PC-9 (cell line): ENCODE data around the gene PHLDB2. TPM values are rescaled to one million over a fixed set of nuclear protein-coding genes. Genes with fewer than 3 reads are reported as not detected.

Experiments used
- BruUV-seq: library from RNA; stranded (reverse); fragments of 400-500 nt; replicated peaks from 2 replicates; lab custom pipeline; 2021; lab: Mats Ljungman, UMichigan
- CTCF ChIA-PET: fragments of 300-600 bp; sonication (Branson Sonifier 250); formaldehyde crosslinking; loops from one replicate; lab custom pipeline; 2022; ENCODE audit warnings: antibody characterized with exemption; lab: Charles Lee
- POLR2A ChIA-PET: fragments of 300-600 bp; sonication (Branson Sonifier 250); formaldehyde crosslinking; loops from one replicate; lab custom pipeline; 2022; ENCODE audit warnings: antibody characterized with exemption; ENCODE audit not compliant: unreplicated experiment; lab: Charles Lee
- DNase-seq, 2 experiments: peaks; one replicate each; pipeline versions ENCODE4 v3.0.0 to v3.0.0-alpha.2; 2015 to 2022; ENCODE audit warnings: mixed read lengths in 1 of 2
- H2AFZ ChIP-seq: fragments of 200-600 bp; sonication (generic); 2 replicates; pipeline ENCODE4 v1.8.1; 2017; ENCODE audit warnings: antibody characterized with exemption
- H3F3A ChIP-seq: fragments of 200-600 bp; sonication (generic); 2 replicates; pipeline ENCODE4 v1.8.1; 2017; ENCODE audit warnings: antibody characterized with exemption, mild to moderate bottlenecking, low read depth; ENCODE audit not compliant: insufficient read depth
- H3K27ac ChIP-seq: fragments of 200-600 bp; sonication (generic); 2 replicates; pipeline ENCODE4 v1.6.1; 2016; ENCODE audit warnings: mixed run types
- H3K27me3 ChIP-seq: fragments of 200-600 bp; sonication (generic); 2 replicates; pipeline ENCODE4 v1.6.1; 2016; ENCODE audit warnings: low read depth, mixed run types; ENCODE audit not compliant: insufficient read depth
- H3K36me3 ChIP-seq: fragments of 200-600 bp; sonication (generic); 2 replicates; pipeline ENCODE4 v1.6.1; 2016; ENCODE audit warnings: low read depth, mixed run types
- H3K4me1 ChIP-seq: fragments of 200-600 bp; sonication (generic); replicated peaks from 2 replicates; pipeline ENCODE4 v1.6.1; 2016; ENCODE audit warnings: mixed run types; ENCODE audit not compliant: insufficient read depth
- H3K4me2 ChIP-seq: fragments of 200-600 bp; sonication (generic); 2 replicates; pipeline ENCODE4 v1.6.1; 2017; ENCODE audit warnings: mixed run types
- H3K4me3 ChIP-seq: fragments of 200-600 bp; sonication (generic); 2 replicates; pipeline ENCODE4 v1.6.1; 2016; ENCODE audit warnings: mixed run types
- H3K79me2 ChIP-seq: fragments of 200-600 bp; sonication (generic); 2 replicates; pipeline ENCODE4 v1.6.1; 2017; ENCODE audit warnings: low read depth, mixed run types
- H3K9me2 ChIP-seq: fragments of 200-600 bp; sonication (generic); 2 replicates; pipeline ENCODE4 v1.8.1; 2017; ENCODE audit warnings: mild to moderate bottlenecking; ENCODE audit not compliant: insufficient read depth
- H3K9me3 ChIP-seq: fragments of 200-600 bp; sonication (generic); 2 replicates; pipeline ENCODE4 v1.8.1; 2016; ENCODE audit warnings: low read depth; ENCODE audit not compliant: insufficient read depth
- H4K20me1 ChIP-seq: fragments of 200-600 bp; sonication (generic); 2 replicates; pipeline ENCODE4 v1.8.1; 2017; ENCODE audit not compliant: insufficient read depth
- EZH2 ChIP-seq: fragments of 200-600 bp; sonication (generic); IDR thresholded peaks from 2 replicates; pipeline ENCODE4 v1.8.0; 2017; ENCODE audit warnings: antibody characterized with exemption, low read depth
- intact Hi-C: fragments of 100-400 bp; cut with micrococcal nuclease; formaldehyde crosslinking; loops from one replicate; pipeline ENCODE4 v1.10.0; 2022; ENCODE audit not compliant: unreplicated experiment
- total RNA-seq: library from RNA; stranded (reverse); gene quantifications from 2 replicates; pipeline ENCODE4 v1.2.3, GENCODE V29; 2021
- TF ChIP-seq, protein P1 (sequence below): fragments of 200-600 bp; sonication (generic); conservative IDR thresholded peaks from 2 replicates; pipeline ENCODE4 v1.6.1; 2017; ENCODE audit warnings: mixed run types, antibody characterized with exemption, mild to moderate bottlenecking, moderate library complexity

Gene PHLDB2
- total RNA-seq, 1 experiment from 2014 or later = 42.7 TPM

DNA sequence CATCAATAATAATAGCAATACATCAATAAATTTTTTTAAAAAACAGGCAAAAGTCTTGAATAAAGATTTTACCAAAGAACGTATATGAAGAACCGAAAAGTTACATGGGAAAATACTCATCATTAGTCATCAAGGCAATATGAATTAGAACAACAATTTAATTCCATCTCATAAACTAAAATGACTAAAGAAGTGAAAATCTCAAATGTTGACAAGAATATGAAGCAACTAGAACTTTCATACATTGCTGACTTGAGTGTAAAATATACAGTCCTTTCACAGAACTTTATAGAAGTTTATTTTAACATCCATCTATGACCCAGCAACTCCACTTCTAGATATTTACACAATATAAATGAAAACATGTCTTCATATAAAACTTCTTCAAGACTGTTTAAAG, 84.5 kb downstream of the PHLDB2 start:
- intact Hi-C loops = no loop called here
- BruUV-seq = no TSS peak

DNA sequence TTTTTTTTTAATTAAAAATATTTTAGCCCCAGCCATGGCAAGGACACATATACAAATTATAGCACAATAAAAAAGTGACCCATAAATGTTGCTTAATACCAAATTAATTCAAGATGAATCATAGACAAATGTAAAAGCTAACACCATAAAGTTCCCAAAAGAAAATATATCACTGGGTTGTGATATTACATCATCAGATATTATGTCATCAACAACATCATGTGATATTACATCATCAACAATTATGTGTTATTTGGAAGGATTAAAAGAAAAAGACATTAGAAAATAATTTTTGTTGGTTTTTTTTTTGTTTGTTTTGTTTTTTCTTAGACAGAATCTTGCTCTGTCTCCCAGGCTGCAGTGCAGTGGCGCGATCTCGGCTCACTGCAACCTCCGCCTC, 85.3 kb downstream of the PHLDB2 start:
- peak overlapping the region; percentile 39 for H3K27ac ChIP-seq
- H3K4me2 ChIP-seq = no peak overlapping the region
- H4K20me1 ChIP-seq = no peaks in the 10 kb centered on the region
- ChIA-PET CTCF (no interaction called here), POLR2A (interaction anchor here (0.7 kb wide), 2 partner anchors 19 to 101 kb away, joined by 4 to 6 read pairs; no protein-coding TSS in a partner anchor)
- no peak for TF ChIP-seq EZH2
- TF ChIP-seq, protein P1, sequence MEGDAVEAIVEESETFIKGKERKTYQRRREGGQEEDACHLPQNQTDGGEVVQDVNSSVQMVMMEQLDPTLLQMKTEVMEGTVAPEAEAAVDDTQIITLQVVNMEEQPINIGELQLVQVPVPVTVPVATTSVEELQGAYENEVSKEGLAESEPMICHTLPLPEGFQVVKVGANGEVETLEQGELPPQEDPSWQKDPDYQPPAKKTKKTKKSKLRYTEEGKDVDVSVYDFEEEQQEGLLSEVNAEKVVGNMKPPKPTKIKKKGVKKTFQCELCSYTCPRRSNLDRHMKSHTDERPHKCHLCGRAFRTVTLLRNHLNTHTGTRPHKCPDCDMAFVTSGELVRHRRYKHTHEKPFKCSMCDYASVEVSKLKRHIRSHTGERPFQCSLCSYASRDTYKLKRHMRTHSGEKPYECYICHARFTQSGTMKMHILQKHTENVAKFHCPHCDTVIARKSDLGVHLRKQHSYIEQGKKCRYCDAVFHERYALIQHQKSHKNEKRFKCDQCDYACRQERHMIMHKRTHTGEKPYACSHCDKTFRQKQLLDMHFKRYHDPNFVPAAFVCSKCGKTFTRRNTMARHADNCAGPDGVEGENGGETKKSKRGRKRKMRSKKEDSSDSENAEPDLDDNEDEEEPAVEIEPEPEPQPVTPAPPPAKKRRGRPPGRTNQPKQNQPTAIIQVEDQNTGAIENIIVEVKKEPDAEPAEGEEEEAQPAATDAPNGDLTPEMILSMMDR = no peak
- no peaks in the 10 kb centered on the region; the same call in 1 of the 2 replicates for H3K9me3 ChIP-seq
- no peak overlapping the region for H3K4me3 ChIP-seq
- intact Hi-C loops = no loop called here
- peak in 1 of 2 experiments; percentile 71 for DNase-seq
- peaks cover 66% of the 10 kb centered on the region for H3K36me3 ChIP-seq
- BruUV-seq = no TSS peak
- peaks cover 10% of the 10 kb centered on the region for H3K4me1 ChIP-seq
- no peaks in the 10 kb centered on the region for H3K79me2 ChIP-seq
- peaks cover 33% of the 10 kb centered on the region; the same call in 1 of the 2 replicates for H3F3A ChIP-seq
- no peak overlapping the region for H2AFZ ChIP-seq
- no peaks in the 10 kb centered on the region for H3K9me2 ChIP-seq
- no peaks in the 10 kb centered on the region for H3K27me3 ChIP-seq

More for the DNA sequence above, 84.5 kb downstream of the PHLDB2 start:
- POLR2A ChIA-PET = no interaction called here
- Histone ChIP-seq H3K9me3 (no peaks in the 10 kb centered on the region; the same call in 1 of the 2 replicates), H3K36me3 (peaks cover 67% of the 10 kb centered on the region), H4K20me1 (no peaks in the 10 kb centered on the region), H3K27ac (peak overlapping the region; percentile 39; the same call in 1 of the 2 replicates), H3K27me3 (no peaks in the 10 kb centered on the region), H3K79me2 (0 out of 2 replicates have a peak, but pooled peaks cover 4% of the 10 kb centered on the region), H3K4me2 (no peak overlapping the region), H3F3A (peaks cover 27% of the 10 kb centered on the region; the same call in 1 of the 2 replicates), H3K4me1 (peaks cover 11% of the 10 kb centered on the region), H3K4me3 (no peak overlapping the region), H2AFZ (no peak overlapping the region), H3K9me2 (no peaks in the 10 kb centered on the region)
- DNase-seq = no peak
- no peak for TF ChIP-seq EZH2
- TF ChIP-seq, protein P1 = no peak
- CTCF ChIA-PET = no interaction called here

DNA sequence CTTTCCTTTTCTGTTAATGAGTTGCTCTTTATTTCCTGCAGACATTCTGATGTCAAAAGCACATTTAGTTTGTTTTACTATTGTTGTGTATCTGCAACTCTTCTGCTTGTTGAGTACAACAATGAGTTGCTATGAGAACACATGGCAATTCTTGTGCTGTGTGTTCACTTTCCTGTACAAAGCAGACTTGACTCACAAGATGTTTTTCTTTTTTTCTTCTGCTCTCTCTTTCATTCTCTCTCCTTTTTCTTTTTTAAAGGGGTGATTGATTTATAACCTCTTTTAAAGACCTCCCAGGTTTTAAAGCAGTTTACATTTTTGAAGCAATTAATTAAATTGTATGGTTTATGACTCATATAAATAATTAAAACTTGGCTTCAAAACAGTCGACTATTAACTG, 88.2 kb downstream of the PHLDB2 start:
- H3K79me2 ChIP-seq = no peaks in the 10 kb centered on the region
- CTCF ChIA-PET = no interaction called here
- no peak overlapping the region for H2AFZ ChIP-seq
- no peak for DNase-seq
- no peak overlapping the region for H3K4me3 ChIP-seq
- H4K20me1 ChIP-seq = no peaks in the 10 kb centered on the region
- POLR2A ChIA-PET = no interaction called here
- intact Hi-C loops = no loop called here
- H3K4me1 ChIP-seq = peaks cover 10% of the 10 kb centered on the region
- no peaks in the 10 kb centered on the region for H3K27me3 ChIP-seq
- no TSS peak for BruUV-seq
- peaks cover 40% of the 10 kb centered on the region for H3K36me3 ChIP-seq
- no peaks in the 10 kb centered on the region; the same call in 1 of the 2 replicates for H3K9me3 ChIP-seq
- H3K9me2 ChIP-seq = no peaks in the 10 kb centered on the region
- TF ChIP-seq EZH2 = no peak
- no peak overlapping the region for H3K4me2 ChIP-seq
- no peak overlapping the region for H3K27ac ChIP-seq
- H3F3A ChIP-seq = peaks cover 44% of the 10 kb centered on the region; the same call in 1 of the 2 replicates
